Activated CD8-positive, alpha-beta memory T cell treated with anti-CD3 and anti-CD28 coated beads, Interleukin-2, amount 50 U/mL, for 4 hours (primary cell): ENCODE results near the gene XPC.

Experiments
- DNase-seq: peaks from one replicate; pipeline ENCODE4 v3.0.0-alpha.2; 2020

The XPC gene

DNA sequence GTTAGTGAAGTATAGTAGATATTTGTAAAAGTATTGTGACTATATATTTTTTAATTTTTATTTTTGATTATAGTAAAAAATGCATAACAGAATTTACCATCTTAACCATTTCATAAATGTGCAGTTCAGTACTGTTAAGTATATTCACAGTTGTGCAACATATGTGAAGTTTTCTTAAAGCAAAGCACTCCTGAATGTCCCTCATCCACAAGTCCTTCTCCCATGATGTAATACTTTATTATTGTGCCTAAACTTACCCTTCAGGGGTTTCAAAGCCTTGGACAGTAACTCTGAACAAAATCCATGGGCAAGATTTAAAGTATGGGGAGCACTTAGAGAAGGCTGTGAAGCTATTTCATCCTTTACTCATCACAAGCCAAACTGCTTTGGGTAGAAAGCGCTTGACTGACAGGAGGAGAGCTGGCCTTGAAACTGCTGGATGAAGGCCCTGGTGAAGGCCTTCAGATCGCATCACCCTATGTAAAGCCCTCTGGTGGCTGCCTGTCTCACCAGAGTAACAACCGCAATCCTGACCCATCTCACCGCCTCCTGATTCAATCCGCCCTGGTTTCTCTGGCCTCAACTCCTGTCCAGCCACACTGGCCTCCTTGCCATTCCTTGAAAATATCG, 28.3 kb upstream of the XPC start:
- DNase-seq, result no peak

DNA sequence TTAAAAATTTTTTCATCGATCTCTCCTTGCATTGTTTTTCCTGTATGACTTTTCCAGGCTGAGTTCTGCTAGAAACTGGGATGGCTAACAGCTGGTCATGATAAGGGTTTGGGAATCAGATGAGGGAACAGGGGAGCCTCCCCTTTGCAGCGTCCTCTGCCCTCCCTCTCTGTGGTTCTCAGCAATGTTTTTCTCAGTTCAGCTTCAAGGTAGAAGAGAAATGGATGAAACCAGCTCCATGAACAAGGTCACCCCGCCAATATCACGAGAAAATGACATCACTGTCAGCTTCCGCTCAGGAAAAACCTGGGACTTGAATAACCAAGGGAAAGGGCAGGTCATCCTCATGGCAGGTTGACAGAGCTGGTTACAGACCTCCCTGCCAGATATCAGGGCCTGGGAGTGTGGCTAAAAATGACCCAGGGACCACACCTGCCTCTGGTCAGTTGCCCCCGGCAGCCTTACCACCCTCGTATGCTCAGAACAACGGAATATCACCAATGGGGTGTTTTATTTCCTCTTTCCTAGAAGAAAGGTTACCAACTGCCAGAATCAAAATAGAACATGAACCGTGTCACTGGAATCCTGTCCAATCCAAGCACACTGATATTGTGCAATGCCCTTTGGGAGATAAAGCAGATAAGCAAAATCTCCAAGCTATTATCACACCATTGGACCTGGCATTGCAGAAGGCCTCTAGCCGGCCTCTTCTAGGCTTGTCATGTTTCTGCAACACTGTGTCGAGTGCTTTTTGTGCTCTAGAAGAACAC, 26.3 kb upstream of the XPC start:
- DNase-seq, result no peak

DNA sequence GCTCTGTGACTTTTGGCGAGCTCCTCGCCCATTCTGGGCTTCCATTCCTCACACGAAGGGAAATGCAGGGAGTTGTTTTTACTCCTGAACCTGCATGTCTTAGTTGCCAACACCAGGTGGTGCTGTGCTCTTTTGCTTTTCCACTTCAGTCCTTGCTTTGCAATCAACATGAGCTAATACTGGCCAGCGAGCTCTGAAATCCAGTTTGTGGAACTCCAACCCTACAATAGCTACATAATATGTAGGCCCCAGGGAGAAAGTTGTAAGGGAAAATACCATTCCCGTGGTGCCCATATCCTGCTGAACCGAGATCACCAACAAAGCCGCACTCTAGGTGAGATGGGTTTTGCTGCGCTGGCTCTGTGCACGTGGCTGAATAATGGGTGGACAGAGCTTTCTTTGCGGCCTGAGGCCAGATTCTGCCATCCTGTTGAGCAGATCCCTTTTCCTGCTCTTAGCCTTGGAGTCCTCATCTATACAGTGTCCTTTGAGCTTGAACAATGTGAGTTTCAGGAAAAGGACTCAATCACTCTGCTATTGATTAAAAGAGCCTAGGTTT, 25.2 kb upstream of the XPC start:
- DNase-seq, result peak; percentile 40

DNA sequence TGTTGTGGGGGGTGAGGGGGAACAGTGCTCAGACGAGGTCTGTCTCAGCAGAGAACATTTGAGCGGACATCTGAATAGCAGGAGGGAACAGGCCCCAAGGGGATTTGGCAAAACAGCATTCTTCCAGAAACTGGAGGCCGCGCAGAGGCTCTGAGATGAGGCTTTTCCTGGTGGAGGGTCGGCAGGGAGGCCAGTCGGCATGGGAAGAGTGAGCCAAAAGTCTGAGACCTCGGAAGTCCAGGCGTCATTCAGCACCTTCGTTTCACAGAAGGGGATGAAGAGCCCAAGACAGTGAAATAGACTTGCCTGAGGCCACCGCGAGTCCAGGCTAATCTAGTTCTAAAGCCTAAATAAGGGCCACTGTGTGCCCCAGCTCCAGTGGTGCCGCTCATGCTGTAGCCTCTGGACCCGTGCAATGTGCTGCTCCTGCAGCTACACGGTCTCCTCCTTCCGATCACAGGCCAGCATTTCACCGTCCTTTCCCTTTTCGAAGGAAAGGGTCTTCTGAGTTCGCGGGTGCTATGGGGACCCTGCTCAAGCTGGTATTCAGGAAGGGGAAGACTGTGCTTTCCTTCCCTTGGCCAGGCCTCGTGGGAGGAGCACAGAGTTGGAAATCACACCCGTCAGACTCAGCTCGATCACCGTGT, 24.6 kb upstream of the XPC start:
- no peak for DNase-seq

DNA sequence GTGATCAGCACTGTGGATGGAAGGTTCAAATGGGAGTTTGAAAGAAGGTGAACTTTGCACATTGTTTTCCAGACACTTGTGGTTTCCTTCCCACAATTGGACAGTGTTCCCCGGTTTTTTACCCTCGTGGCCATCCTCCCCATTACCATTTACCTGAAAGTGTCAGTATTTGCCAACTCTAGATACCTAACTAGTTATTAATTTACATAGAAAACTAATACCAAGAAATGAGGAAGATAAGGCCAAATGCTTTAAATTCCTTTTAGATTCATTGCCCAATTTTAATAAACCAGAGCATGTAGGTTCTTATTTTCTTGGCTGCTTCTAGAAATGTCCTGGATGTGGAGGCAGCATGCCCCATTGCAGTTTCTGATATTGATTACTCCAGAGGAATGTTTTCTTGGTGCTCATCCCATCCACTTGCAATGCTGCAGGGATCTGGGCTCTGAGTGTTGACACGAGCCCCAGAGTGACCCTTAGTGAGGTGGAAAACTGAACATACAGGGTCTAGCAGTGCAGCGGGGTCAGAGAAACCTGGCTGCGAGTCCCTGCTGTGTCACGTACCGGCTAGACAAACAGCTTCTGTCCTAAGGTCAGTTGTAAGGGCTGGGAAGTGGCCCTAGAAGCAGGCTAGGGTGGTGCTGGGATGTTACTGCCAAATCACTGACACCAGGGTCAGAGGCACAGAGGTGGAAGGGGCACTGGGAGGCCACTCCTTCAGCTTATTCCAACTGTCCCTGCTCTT, 23.7 kb upstream of the XPC start:
- no peak for DNase-seq

DNA sequence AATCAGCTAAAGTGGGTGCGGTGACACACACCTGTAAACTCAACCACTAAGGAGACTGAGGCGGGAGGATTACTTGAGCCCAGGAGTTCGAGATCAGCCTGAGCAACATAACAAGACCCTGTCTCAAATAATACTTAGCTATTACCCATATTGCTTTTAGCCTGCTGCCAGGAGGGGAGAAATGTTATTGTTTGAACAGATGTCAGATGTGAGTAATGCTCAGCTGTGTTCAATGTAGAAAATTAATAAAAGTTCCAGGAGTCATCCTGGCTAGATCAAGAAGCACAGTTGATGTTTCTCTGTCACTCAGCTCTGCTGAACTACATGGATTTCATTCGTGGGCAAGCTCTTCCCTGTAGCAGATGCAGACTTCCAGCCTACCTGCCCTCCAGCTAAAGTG, 22.4 kb upstream of the XPC start:
- DNase-seq, result no peak

DNA sequence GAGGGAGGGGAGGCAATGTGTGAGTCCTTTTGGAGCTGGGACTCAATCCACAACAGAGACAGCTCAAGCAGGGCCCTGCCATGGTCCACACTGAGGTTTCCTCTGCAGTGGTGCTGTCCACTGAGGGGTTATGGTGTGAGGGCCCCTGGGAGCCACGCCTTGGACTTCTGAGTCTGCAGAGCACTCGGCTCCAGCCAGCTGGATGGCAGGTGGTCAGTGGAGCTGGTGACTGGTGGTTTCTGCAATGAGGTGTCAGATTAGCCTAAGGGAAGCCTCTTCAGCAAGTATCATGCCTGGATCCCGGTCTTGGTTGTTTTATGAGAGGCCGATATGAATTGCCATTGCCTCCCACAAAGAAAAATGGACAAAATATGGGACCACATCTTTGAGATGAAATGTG, 21.9 kb upstream of the XPC start:
- no peak for DNase-seq

DNA sequence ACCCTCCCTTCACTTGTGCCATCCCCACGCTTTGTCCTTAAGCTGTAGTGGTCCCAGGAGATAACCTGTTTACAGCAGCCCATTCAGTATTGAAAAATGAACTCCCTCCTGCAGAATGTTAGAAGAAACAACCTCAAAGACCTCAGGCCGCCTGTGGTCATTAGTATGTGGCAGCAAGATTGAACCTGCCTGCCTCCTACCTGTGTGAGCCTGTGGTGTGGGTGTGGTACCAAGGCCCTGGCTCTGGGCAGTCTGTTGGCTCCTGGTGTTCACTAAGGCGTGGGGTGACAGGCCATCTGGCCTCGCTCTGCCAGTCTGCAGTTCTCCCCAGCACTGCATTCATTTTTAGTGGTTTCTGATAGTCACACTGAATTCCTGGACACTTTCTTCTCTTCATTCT, 21.2 kb upstream of the XPC start:
- DNase-seq, result no peak

DNA sequence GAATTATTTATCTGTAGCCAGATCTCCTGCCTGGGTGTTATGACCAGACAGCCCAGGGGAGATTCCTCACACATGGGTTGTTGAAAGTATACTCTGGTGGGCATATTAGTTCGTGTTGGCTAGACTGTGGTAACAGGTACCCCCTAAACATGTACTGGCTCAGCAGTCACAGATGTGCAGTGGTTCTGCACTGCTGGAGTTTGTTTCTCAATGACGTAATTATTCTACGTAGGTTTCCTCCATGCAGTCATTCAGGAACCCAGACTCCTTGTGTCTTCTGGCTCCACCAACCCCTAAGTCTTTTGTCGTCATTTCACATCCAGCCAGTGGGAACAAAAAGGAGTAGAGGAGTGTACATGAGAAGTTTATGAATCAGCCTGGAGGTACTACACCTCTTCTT, 16.5 kb upstream of the XPC start:
- no peak for DNase-seq

DNA sequence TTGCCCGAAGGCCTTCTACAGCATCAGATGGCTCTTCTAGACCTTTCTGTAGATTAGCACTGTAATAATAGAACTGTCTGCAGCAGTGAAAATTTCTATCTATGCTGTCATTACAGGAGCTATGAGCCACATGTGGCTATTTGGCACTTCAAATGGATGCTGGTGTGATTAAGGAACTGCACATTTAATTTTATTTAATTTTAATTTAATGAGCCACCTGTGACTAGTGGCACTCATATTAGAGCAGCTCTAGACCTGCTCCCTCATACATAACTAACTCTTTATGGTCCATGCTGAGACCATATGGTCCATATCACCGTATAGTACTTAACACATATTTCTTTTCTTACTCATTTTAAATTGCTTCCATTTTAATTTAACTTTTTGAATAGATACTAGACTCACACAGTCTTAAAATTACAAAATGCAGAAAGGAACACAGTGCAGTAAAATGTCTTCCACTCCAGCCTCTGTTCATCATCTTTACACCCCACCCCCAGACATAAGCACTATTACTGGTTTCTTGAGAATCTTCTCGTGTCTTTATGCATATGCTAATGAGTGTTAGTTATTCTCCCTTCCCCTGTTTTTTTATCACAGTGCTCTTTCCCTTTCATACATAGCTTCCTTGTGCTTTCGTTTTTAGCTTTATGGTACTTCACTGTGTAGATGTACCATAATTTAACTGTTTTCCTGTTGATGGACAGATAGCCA, 9.8 kb upstream of the XPC start:
- no peak for DNase-seq

DNA sequence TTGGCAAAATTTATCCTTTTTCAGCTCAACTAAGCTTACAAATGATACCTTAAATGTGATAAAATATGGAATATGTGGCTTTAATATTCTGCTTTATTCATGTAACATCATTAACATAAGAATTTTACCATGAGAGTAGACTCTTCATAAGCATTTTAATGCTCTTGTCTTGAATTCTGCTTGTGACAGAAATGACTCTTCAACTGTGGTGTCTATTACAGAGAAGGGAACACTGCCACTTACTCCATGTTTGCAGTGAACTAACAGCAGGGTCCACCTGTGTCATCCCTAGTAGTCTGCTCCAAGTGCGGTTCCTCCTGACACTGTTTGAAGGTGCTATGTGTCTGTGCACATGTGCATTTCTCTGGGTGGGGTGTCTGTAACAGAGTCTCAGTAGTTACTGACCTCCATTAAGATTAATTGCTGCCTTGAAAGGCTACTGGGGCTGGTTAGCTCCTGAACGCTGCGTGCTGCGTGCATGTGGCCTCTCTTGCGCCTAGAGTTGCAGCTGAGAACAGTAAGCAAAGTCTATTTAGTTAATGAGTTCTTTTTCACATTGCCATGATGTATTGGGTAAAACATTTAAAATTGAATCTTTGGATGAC, 8.6 kb upstream of the XPC start:
- DNase-seq, result no peak

DNA sequence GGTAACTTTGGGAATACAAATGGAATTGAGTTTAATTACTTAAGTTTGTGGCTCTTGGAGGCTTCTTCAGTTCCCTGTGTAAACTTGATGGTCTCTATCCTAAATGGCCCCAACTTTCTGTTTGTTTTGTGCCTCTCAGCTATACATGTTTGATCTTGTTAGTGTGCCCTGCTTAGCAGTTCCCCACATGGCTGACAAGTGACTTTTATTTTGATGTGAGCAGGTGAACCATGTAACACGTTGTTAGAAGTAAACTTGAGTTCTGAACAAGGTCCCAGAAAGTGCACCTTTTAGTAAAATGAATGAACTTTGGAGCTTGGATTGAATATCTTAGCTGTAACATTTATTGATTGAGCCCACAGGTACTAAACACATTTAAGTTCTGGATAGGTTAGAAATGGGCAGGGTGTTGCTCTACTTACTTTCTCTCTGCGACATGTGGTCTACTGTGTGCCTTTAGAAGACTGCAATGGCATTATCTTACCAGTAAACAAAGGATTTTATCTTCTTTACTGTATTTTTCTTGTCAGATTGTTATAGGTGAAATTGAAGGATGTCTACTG, 4.7 kb upstream of the XPC start:
- DNase-seq, result no peak

DNA sequence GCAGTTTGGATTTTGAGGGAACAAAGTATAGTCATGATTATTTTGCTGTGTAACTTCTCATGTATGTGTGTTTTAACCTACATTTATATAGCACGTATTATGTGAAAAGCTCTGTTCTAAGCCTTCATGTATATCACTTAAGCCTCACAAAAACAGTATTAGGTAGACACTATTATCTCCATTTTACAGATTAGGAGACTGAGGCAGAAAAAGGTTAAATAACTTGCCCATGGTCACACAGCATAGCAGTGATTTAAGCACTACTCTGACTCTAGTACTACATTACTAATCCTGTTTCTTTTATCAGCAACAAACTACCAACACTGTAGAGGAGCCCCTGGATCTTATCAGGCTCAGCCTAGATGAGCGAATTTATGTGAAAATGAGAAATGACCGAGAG, 2.9 kb upstream of the XPC start:
- DNase-seq, result no peak

DNA sequence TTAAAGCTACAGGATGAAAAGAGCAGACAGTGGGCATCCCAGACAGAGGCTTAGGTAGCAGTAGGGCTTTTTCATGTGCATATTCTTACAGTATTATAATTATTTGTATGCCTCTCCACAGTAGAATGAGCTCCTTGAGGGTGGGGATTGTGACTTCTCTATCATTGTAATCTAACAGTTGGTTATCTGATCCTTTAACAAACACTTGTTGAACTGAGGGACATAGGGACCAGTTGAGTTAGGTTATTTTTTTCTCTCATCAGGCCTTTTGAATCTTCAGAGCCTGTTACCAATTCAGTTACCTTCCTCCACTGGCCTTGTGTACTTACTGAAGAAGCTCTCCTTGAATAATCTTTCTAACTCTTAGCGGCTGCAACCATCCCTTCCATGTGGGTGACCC, 1.4 kb upstream of the XPC start:
- DNase-seq, result no peak

DNA sequence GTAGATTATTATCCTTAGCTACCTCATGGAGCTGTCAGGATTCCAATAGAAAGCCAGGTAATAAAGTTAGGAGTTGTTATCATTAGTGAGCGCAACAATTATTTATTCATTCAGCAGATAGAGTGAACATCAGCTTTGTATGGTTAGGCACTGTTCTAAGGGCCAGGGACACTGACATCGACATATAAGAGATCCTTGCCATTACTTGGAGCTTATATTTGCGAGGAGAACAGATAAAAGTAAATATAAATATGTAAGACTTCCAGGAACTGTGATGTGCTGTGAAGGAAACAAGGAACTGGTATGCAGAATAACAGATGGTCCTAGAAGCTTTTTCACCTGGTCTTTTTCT, 689 bp upstream of the XPC start:
- DNase-seq, result no peak

DNA sequence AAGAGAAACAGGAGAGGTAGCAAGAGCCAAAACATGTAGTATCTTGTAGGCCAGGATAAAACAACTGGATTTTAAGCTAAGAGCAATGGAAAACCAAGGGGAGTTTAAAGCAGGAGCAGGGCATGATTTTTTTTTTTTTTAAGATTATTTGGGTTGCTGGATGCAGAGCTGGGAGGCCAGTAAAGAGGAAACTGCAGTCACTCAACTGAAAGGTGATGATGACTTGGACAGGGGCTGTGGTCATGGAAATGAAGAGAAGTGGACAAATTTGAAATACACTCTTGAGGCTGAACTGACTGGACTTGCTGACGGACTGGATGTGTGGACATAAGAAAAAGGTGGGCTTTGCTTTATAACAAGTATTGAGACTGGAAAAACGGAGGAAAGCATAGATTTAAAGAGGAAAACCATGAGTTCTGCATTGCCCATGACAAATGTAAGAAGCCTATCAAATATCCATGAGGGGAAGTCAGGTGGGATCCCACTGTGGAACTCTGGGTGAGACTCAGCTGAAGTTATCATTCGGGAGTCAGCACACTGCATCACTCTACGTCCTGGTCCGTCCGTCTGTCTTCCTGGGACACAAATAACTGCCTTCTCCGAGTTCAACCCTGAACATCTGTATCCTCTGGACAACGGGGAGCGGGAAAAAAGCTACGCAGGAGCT, 688 bp downstream of the XPC start:
- DNase-seq, result no peak

DNA sequence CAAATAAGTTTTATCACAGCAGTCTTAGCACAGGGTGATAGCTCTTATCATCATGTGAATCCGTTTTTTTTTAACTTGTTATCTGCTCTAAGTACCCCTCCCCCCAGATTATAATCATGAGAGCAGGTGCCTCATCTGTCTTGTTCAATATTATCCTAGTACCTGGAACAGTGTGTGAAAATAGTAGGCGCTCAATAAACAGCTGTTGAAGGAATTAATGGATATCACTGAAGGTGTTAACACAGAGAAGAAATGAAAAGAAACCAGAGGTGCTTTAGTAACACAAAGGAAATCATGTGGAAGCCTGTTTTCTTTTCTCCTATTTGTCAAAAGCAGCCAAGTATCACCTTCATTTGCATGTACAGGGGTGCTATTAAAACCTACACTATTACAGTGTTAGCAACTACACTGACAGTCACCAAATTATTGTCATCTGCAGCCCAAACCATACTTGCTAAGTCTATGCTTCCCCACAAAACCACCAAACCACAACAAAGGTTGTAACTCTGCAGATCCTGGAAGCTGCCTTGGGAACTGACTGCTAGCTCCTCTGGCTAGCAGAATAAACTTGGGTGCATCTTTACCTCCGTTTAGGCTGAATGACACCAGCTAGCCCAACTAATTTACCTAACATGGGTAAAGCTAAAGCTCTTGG, 2.9 kb downstream of the XPC start:
- peak; percentile 24 for DNase-seq

DNA sequence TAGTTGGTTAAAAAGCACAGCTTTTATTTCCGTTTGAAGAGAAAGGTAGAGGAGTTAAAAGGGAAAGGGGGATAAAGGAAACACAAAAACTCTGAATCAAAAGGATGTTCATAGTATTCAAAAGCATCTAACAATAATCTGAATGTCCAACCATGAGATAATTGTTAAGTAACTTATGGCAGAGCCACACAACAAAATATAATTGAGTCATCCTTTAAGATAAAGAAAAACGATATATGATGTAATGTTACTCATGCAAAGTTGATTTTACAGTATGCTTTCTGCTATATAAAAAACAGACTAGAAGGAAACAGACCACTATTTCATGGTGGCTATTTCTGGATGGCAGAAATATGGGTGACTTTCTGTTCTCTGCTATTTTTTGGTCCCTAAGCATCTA, 3.9 kb downstream of the XPC start:
- no peak for DNase-seq

DNA sequence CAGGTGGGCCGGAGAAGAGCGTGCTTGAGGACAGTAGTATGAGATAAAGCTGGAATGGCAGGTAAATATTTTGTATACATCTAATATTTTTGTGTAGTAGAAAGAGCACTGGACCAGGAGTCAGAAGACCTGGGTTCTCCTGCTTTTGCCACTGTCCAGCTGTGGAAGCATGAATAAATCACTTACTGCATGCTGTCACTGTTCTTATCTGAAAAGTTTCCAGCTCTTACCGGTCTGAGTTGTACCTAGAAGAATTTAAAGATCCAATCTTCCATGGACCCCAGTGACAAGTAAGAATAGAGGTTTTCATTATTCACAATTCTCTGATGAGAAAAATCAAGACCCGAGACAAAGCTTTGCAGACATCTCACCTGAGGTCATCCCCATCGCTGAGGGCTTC, 5.9 kb downstream of the XPC start:
- DNase-seq, result no peak

DNA sequence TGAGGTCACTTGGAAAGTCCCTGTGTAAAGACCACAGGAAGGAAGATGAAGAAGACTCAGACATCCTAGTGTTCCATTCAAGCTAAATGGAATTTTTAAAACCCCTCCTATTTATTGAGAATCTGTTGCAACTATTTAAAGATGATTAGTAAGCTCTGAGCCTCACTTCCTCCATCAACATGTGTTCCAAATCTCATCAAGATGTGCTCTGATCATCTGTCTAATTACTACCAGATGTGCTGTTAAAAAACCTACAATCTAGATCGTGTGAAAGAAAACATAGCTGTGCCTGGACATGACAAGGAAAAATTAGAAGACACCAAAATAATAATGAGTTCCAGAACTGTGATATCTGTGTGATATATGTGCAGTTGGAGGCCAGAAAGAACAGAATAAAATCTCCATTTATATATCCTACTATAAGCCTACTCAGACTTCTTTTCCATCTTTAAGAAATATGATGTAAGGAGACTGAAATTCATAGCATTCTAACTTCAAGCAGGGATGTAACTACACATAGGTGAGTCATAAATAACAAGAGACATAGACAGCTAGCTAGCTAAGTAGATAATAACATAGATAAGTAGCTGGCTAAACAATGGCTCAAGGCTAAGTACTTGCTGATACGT, 7.8 kb downstream of the XPC start:
- DNase-seq, result no peak
